Trophoblast cell (in vitro differentiated cells and primary cell): ENCODE results near the gene SHKBP1.

Experiments
- DNase-seq, 2 donors: peaks; one replicate each; pipeline ENCODE4 v3.0.0-alpha.2; 2016
- H2AFZ ChIP-seq: 2 replicates; pipeline ENCODE4 v1.6.1; 2013; ENCODE audit warnings: low read length, moderate library complexity, mild to moderate bottlenecking; ENCODE audit not compliant: insufficient read depth, poor library complexity
- H2AK5ac ChIP-seq: 2 replicates; pipeline ENCODE4 v1.6.1; 2013; ENCODE audit warnings: mild to moderate bottlenecking, low read length
- H2BK120ac ChIP-seq: 2 replicates; pipeline ENCODE4 v1.6.1; 2013; ENCODE audit warnings: low read length, mild to moderate bottlenecking, moderate library complexity; ENCODE audit not compliant: insufficient read depth, poor library complexity
- H2BK12ac ChIP-seq: 2 replicates; pipeline ENCODE4 v1.6.1; 2013; ENCODE audit warnings: mild to moderate bottlenecking, low read length, moderate library complexity
- H2BK5ac ChIP-seq: 2 replicates; pipeline ENCODE4 v1.6.1; 2013; ENCODE audit warnings: low read length, low read depth, moderate library complexity, mild to moderate bottlenecking; ENCODE audit not compliant: poor library complexity
- H3K14ac ChIP-seq: 2 replicates; pipeline ENCODE4 v1.6.1; 2013; ENCODE audit warnings: mild to moderate bottlenecking, low read length
- H3K18ac ChIP-seq: 2 replicates; pipeline ENCODE4 v1.6.1; 2013; ENCODE audit warnings: mild to moderate bottlenecking, low read length
- H3K23ac ChIP-seq: 2 replicates; pipeline ENCODE4 v1.6.1; 2013; ENCODE audit warnings: low read length
- H3K27ac ChIP-seq: 2 replicates; pipeline ENCODE4 v1.5.1; 2013; ENCODE audit warnings: low read depth, mild to moderate bottlenecking, inconsistent platforms, low read length, moderate library complexity
- H3K27me3 ChIP-seq: 2 replicates; pipeline ENCODE4 v1.6.1; 2013; ENCODE audit warnings: inconsistent platforms, mild to moderate bottlenecking, low read length, moderate library complexity; ENCODE audit not compliant: insufficient read depth
- H3K36me3 ChIP-seq, 2 experiments: 1 replicate in 1 of 2; 2 replicates in 1 of 2; pipeline ENCODE4 v1.6.1; 2013; ENCODE audit warnings: low read length in 2 of 2, mild to moderate bottlenecking in 2 of 2, moderate library complexity in 1 of 2; ENCODE audit not compliant: insufficient read depth in 2 of 2, control insufficient read depth in 1 of 2
- H3K4ac ChIP-seq: 2 replicates; pipeline ENCODE4 v1.6.1; 2013; ENCODE audit warnings: low read depth, mild to moderate bottlenecking, low read length, moderate library complexity
- H3K4me1 ChIP-seq, 2 experiments: 1 replicate in 1 of 2; 2 replicates in 1 of 2; pipeline ENCODE4 v1.6.1; 2013; ENCODE audit warnings: low read length in 2 of 2, mild to moderate bottlenecking in 2 of 2, moderate library complexity in 1 of 2; ENCODE audit not compliant: insufficient read depth in 2 of 2, control insufficient read depth in 1 of 2
- H3K4me2 ChIP-seq: 2 replicates; pipeline ENCODE4 v1.6.1; 2013; ENCODE audit warnings: inconsistent platforms, mild to moderate bottlenecking, low read length, moderate library complexity
- H3K4me3 ChIP-seq: 2 replicates; pipeline ENCODE4 v1.5.1; 2013; ENCODE audit warnings: mild to moderate bottlenecking, low read depth, low read length, inconsistent platforms
- H3K79me1 ChIP-seq: one replicate; pipeline ENCODE4 v1.6.1; 2013; ENCODE audit warnings: low read length
- H3K79me2 ChIP-seq: 2 replicates; pipeline ENCODE4 v1.6.1; 2013; ENCODE audit warnings: low read length, mild to moderate bottlenecking; ENCODE audit not compliant: control insufficient read depth, insufficient read depth, poor library complexity
- H3K9ac ChIP-seq: 2 replicates; pipeline ENCODE4 v1.6.1; 2013; ENCODE audit warnings: mild to moderate bottlenecking, low read length
- H3K9me3 ChIP-seq: 2 replicates; pipeline ENCODE4 v1.6.1; 2013; ENCODE audit warnings: low read depth, mild to moderate bottlenecking, control low read depth, inconsistent platforms, low read length; ENCODE audit not compliant: insufficient read depth
- H4K12ac ChIP-seq: 2 replicates; pipeline ENCODE4 v1.6.1; 2013; ENCODE audit warnings: low read depth, mild to moderate bottlenecking, low read length, moderate library complexity
- H4K8ac ChIP-seq: 2 replicates; pipeline ENCODE4 v1.6.1; 2013; ENCODE audit warnings: low read depth, mild to moderate bottlenecking, low read length, moderate library complexity
- H4K91ac ChIP-seq: one replicate; pipeline ENCODE4 v1.6.1; 2013; ENCODE audit warnings: low read depth, mild to moderate bottlenecking, low read length, moderate library complexity
- WGBS: extraction: QIAGEN DNeasy Blood & Tissue Kit; methylation state at CpG from one replicate; pipeline ENCODE4 v1.1.7; 2013; ENCODE audit warnings: missing lambda C conversion rate; ENCODE audit not compliant: insufficient read length, insufficient coverage; ENCODE audit errors: extremely low coverage; 5-methylcytosine and 5-hydroxymethylcytosine counted together

Gene SHKBP1

GRCh38 chr19:40617961-40618360 is 41.3 kb downstream of the SHKBP1 start:
- Histone ChIP-seq H3K79me1 (peaks cover 20% of the 10 kb centered on the region), H2BK120ac (no peak overlapping the region), H2AFZ (no peak overlapping the region), H3K79me2 (peaks cover 4% of the 10 kb centered on the region), H3K4ac (no peak overlapping the region), H3K9me3 (peaks cover 5% of the 10 kb centered on the region), H4K91ac (no peak overlapping the region), H3K27ac (no peak overlapping the region), H2BK12ac (no peak overlapping the region), H3K27me3 (no peaks in the 10 kb centered on the region), H3K4me2 (no peak overlapping the region), H3K4me1 (peaks cover 7 to 11% of the 10 kb centered on the region in 2 experiments), H3K23ac (no peak overlapping the region), H3K18ac (no peak overlapping the region), H4K8ac (no peak overlapping the region), H4K12ac (no peak overlapping the region), H3K36me3 (peaks cover 33% of the 10 kb centered on the region in 2 experiments), H3K4me3 (no peak overlapping the region), H2BK5ac (no peak overlapping the region), H3K14ac (no peak overlapping the region), H3K9ac (no peak overlapping the region), H2AK5ac (no peak overlapping the region)
- DNase-seq: no peak
- no CpG with 5 or more reads among the region's 4 CpGs for WGBS

DNA sequence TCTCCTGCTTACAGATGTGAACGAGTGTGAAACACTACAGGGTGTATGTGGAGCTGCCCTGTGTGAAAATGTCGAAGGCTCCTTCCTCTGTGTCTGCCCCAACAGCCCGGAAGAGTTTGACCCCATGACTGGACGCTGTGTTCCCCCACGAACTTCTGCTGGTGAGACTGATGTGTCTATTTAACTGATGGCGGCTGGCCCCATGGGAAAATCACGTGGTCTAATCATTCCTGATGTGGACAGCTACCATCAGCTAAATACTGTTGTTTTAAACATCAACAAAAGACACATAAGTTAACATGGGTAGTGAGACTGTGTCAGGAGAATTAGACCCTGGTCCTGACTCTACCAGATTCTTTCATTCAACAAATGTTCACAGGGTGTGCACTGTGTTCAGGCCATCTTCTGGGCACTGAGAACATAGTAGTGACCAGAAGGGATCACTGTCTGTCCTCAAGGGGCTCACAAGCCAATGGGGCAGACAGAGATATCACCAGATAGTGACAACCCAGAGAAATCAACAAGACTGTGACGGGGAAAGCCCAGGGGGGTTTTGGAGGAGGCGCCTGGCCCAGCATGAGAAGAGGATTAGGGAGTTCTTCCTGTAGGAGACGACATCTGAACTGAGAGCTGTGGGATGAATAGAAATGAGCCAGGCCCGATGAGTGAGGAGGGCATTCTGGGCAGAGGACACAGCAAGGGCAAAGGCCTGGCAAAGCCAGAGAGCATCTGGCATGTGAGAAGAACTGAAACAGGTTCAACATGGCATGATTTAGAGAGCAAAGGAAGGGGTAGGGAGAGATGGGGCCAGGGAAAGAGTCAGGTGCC is 42.9 kb downstream of the SHKBP1 start:
- Histone ChIP-seq H4K8ac (no peak overlapping the region), H3K4me1 (peaks cover 9 to 19% of the 10 kb centered on the region in 2 experiments), H3K9ac (no peak overlapping the region), H3K14ac (no peak overlapping the region), H2BK5ac (no peak overlapping the region), H4K12ac (no peak overlapping the region), H3K18ac (no peak overlapping the region), H3K4me2 (no peak overlapping the region), H3K4me3 (no peak overlapping the region), H3K36me3 (peaks cover 33% of the 10 kb centered on the region in 2 experiments), H2BK120ac (no peak overlapping the region), H3K9me3 (peaks cover 1% of the 10 kb centered on the region), H3K27me3 (no peaks in the 10 kb centered on the region), H2AFZ (no peak overlapping the region), H3K79me2 (no peaks in the 10 kb centered on the region), H3K27ac (no peak overlapping the region), H4K91ac (no peak overlapping the region), H3K23ac (no peak overlapping the region), H2AK5ac (no peak overlapping the region), H2BK12ac (no peak overlapping the region), H3K79me1 (peaks cover 11% of the 10 kb centered on the region), H3K4ac (no peak overlapping the region)
- WGBS: no CpG with 5 or more reads among the region's 11 CpGs
- no peak for DNase-seq

- Histone ChIP-seq H2BK120ac (no peak overlapping the region), H3K27ac (no peak overlapping the region), H3K36me3 (peaks cover 33% of the 10 kb centered on the region in 2 experiments), H4K8ac (no peak overlapping the region), H2AK5ac (no peak overlapping the region), H3K4me3 (no peak overlapping the region), H2AFZ (no peak overlapping the region), H2BK5ac (no peak overlapping the region), H3K9me3 (peaks cover 1% of the 10 kb centered on the region), H3K79me1 (peaks cover 13% of the 10 kb centered on the region), H3K79me2 (no peaks in the 10 kb centered on the region), H3K4me1 (peaks cover 9 to 19% of the 10 kb centered on the region in 2 experiments), H4K12ac (no peak overlapping the region), H3K27me3 (no peaks in the 10 kb centered on the region), H3K4me2 (no peak overlapping the region), H3K18ac (no peak overlapping the region), H2BK12ac (no peak overlapping the region), H4K91ac (no peak overlapping the region), H3K23ac (no peak overlapping the region), H3K4ac (no peak overlapping the region), H3K14ac (no peak overlapping the region), H3K9ac (no peak overlapping the region)
- WGBS: 100% methylated on average over 3 of the region's 8 CpGs
- no peak for DNase-seq
Measured at GRCh38 chr19:40620161-40620485, 43.5 kb downstream of the SHKBP1 start.

DNA sequence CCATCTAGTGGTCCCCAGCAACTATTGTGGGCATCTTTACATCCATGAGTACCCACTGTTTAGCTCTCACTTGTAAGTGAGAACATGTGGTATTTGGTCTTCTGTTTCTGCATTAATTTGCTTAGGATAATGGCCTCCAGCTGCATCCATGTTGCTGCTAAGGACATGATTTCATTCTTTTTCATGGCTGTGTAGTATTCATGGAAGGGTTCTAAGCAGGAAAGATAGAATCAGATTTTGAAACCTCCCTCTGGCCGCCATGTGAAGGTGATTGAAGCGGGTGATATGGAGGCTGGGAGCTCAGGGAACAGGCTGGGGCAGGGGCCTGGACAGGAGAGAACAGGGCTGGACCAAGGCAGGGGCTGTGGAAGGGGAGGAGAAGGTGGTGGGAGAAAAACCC is 44.6 kb downstream of the SHKBP1 start:
- Histone ChIP-seq H4K8ac (no peak overlapping the region), H3K14ac (no peak overlapping the region), H3K4me1 (peaks cover 16 to 30% of the 10 kb centered on the region in 2 experiments), H4K12ac (no peak overlapping the region), H3K4me2 (no peak overlapping the region), H2BK120ac (no peak overlapping the region), H3K4ac (no peak overlapping the region), H3K9ac (no peak overlapping the region), H3K4me3 (no peak overlapping the region), H3K9me3 (peaks cover 1% of the 10 kb centered on the region), H4K91ac (no peak overlapping the region), H3K27me3 (no peaks in the 10 kb centered on the region), H3K27ac (no peak overlapping the region), H2BK12ac (no peak overlapping the region), H2AK5ac (no peak overlapping the region), H3K79me2 (no peaks in the 10 kb centered on the region), H3K36me3 (peaks cover 43% of the 10 kb centered on the region in 2 experiments), H2BK5ac (no peak overlapping the region), H3K23ac (no peak overlapping the region), H2AFZ (no peak overlapping the region), H3K79me1 (peaks cover 15% of the 10 kb centered on the region), H3K18ac (peak overlapping the region; percentile 51)
- no peak for DNase-seq
- no CpG with 5 or more reads among the region's 2 CpGs for WGBS
